Activated CD8-positive, alpha-beta memory T cell treated with anti-CD3 and anti-CD28 coated beads for 4 hours (primary cell): ENCODE data around the gene SYCE1.
"Not testable (repeated sequence)": the region's sequence is repeated elsewhere in the genome, so short reads cannot be mapped to it uniquely, and the experiment has no call there.

ENCODE experiments used
- DNase-seq, 2 donors: peaks; one replicate each; pipeline ENCODE4 v3.0.0-alpha.2; 2020; ENCODE audit warnings: low read depth in 2 of 2

Gene SYCE1

DNA sequence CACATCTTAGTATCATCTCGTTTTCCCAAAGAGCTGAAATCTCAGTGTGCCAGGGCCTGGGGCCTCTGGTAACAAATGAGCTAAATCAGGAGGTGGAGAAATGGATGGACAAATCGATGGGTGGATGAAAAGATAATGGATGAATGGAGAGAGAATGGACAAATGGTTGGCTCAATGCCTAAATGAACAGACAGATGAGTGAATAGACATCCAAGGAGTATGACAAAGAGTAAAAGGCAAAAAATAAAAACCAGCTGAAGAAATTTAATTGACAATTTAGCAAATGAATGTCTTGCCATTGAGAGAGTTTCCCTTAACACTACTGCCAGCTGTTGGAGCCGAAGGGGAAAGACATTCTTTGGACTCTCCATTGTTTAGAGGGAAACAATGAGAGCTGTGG lies 8.0 kb downstream of the SYCE1 start:
- DNase-seq: no peak

DNA sequence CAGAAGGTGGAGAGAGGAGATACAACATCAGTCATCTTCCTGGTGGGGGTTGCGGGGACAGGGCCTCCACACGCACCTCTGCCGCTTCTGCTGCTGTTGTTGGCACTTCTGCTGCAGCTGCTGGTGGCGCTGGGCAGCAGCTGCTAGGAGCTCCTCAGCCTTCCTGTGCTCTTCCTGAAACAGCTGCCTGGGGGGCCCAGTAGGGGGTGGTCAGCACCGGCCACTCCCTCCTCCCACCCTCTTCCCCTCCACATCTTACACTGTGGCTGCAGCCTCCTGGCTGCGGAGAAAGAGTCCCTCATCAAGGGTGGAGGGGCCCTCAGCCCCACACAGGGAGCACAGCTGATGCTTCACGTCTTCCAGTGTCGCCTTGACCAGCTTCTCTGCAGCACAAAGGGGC lies 9.9 kb downstream of the SYCE1 start:
- no peak for DNase-seq

DNA sequence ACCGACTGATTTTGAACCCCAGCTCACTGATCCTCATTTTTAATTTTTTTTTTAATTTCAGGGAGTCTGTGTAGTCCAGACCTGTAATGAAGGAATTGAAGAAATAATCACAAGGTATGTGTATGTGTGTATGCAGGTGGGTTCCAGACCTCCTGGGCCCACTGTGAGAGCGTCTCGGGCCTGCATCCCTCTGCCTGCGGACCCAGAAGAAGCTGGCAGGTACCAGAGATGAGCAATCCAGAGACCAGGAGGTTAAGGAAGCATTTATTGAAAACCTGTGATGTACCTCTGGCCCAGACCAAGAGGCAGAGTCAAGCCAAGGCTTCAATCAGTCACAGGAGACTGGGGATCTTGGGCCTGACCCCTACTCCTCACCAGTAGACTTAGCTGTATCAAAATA lies 10.8 kb downstream of the SYCE1 start:
- DNase-seq: no peak

DNA sequence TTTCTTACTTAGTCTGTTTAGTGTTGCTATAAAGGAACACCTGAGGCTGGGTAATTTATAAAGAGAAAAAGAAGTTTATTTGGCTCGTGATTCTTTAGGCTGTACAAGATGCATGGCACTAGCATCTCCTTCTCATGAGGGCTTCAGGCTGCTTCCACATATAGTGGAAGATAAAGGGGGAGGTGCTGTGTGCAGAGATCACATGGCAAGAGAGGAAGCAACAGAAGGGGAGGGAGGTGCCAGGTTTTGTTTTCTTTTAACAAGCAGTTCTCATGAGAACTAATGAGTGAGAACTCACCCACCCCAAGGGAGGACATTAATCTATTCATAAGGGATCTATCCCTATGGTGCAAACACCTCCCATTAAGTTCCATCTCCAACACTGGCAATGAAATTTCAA lies 20.9 kb downstream of the SYCE1 start:
- no peak for DNase-seq

DNA sequence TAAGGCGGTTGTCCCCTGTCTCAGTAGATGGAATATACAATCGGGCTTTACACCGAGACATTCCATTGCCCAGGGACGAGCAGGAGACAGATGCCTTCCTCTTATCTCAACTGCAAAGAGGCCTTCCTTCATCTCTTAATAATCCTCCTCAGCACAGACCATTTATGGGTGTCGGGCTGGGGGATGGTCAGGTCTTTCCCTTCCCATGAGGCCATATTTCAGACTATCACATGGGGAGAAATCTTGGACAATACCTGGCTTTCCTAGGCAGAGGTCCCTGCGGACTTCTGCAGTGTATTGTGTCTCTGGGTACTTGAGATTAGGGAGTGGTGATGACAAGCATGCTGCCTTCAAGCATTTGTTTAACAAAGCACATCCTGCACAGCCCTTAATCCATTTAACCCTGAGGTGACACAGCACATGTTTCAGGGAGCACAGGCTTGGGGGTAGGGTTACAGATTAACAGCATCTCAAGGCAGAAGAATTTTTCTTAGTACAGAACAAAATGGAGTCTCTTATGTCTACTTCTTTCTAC lies 23.9 kb downstream of the SYCE1 start:
- not testable (repeated sequence) for DNase-seq

DNA sequence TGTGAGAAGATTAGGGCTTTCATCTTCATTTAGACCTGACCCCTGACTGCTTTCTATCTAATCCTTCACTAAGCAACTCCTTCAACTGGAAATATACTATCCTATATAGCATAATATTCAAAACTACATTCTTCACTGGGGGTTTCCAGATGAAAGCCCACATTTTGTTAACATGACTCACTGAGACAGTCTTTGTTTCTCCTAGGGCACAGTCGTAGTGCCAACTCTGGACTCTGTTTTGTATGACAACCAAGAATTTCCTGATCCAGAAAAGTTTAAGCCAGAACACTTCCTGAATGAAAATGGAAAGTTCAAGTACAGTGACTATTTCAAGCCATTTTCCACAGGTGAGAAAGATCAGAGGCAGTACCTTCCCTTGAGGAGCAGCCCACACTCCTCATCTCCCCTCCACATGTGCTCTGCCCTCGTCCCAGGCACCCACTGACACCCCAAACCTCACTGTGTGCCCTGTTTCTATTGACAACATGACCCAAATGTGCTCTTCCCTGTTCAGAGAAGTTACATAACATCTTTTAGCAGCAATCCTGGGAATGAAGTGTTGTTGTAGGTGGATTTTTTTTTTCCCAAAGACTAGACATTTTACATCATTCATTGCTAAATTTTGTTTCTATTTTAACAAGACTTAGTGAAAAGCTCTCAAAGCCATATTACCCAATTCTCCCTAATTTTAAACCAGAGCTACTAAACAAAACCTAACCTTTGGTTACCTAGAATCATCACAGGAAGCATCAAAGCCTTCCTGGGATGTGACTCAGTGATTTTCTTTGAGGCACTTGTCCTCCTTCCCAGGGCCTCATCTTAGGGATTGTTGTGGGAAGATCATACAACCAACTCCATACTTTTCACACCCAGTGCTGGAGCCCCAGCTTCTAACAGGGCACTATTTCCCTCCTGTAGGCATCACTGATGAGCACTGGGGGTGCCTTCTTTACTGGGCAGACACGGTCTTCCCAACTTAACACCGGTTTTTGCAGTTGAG lies 27.5 kb downstream of the SYCE1 start:
- DNase-seq: no peak

DNA sequence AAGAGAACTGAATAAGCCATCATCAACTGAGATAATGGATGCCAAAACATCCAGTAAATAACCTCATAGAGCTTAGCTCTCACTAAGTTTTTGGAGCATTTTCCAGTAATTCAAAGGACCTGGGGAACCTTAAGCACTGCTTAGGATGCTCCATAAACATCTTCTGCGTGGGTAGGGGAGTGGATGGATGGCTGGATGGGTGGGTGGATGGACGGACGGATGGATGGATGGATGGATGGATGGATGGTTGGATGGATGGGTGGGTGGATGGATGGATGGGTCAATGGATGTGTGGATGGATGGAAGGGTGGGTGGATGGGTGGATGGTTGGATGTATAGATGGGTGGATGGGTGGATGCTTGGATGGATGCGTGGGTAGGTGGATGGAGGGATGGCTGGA lies 29.2 kb downstream of the SYCE1 start:
- DNase-seq: no peak

DNA sequence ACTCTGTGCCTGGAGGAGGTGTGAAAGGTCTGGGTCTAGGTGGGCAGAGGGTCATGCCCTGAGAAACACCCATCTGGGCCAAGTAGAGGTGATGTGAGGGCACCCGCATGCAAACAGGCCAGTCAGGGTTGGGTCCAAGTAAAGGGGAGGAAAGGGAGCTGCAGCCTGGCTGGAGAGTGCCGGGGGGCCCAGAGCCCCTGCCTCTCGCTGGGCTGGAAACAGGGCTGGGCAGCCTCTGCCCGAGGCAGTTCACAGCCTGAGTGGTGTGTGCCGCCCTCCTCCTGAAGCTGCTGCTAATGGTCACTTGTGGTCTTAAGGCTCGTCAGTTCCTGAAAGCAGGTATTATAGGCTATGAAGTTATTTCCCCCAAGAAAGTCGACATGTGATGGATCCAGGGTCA lies 31.0 kb downstream of the SYCE1 start:
- no peak for DNase-seq

DNA sequence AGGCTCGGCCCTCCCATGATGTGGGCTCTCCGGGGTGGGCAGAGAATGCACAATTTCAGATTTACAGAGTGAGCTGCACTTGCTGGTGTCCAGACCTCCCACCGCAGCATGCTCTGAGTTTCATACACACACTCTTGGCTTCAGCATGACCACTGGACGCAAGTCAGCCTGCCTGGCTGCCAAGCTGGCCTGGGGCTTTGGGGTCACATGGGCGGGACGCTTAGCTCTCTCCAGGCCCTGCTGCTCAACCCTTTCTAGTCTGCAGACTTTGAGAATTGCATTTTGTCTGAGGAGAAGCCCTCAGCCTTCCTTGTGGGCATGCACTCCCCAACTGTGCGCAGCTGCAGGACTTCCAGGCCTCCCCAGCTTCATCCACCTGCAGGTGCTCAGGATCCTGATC lies 32.5 kb downstream of the SYCE1 start:
- DNase-seq: no peak

DNA sequence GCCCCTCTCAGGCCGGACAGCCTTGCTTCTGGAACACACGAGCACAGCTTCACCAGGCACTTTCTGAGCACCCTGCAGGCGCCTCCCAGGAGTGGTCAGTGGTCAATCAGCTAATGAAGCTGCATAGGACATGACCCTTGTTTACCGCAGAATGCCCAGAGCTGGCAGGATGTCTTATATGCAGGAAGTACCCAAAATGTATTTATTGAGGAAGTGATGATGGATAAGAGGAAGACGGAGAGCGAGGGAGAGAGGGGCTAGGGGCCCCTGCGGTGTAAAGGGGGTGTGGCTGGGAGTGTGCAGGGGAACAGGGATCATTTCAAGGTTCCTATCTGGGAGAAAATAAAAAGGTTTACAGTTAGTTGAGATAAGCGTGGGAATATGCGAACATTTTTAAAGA lies 34.9 kb downstream of the SYCE1 start:
- no peak for DNase-seq

DNA sequence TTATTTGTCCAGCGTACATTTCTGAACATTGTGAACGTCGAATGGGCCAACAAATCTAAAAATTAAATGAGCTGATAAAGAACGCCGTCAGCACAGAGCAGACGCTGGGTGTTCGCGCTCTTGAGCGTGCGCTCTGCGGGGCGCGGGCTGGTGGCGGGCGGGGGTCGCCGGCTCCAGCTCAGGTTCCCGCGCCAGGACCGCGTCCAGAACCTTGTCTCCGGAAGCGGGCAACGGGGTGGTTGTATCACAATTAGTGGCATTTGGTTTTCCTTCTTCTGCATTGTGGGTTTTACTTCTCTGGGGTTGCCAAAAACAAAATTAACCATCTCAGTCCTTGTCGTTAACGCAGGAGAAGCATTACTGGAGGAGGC lies 35.8 kb downstream of the SYCE1 start:
- DNase-seq: no peak

DNA sequence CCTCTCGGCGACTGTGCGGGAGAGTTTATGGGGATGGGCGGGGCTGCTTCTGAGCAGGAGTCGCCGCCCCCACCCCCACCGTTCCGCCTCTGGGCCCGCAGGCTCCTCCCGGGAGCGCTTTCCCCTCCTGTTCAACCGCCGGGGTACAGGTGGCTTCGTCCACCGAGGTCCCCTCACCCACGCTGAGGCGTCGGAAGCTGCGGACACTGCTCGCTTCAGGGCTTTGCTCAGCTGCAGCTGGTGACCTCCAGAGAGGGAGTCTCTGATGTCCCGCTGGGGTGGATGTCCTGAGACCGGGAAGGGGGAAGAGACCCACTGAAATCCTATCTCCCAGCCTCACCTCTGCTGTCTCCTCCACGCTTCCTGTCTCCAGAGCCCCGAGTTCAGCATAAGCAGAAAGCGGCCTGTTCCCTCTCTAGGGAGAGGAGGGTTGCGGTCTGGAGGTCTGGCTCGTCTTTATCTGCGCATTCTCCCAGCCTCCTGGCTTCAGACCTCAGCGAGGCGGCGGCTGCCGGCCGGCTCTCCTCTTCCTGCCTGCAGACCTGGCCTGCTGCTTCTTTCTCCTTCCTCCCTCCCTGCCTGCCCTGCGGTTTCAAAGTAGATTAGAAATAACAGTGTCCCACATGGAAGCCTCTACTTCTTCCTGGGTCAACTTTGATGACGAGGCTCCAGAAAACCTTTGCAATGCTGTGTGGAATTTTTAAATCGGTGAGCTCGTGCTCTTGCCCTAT lies 36.4 kb downstream of the SYCE1 start:
- no peak for DNase-seq

DNA sequence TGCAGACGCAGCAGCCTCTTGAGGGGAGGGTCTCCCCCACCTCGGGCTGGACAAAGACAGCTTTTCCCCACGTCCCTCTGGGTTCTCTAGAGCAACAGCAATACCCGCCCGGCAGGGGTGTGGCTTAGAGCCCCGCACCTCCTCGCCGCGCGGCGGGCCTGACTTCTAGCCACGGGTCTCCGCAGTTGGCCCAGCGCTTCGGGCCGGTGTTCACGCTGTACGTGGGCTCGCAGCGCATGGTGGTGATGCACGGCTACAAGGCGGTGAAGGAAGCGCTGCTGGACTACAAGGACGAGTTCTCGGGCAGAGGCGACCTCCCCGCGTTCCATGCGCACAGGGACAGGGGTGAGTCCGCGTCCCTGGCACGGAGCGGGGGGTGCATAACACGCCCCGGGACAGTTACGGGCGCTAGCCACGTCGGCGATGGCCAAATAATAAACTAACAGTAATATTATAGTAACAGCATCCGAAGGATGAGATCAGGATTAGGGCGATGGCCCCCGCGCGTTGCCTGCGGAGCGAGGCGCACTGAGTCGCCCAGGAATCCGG lies 37.0 kb downstream of the SYCE1 start:
- no peak for DNase-seq

DNA sequence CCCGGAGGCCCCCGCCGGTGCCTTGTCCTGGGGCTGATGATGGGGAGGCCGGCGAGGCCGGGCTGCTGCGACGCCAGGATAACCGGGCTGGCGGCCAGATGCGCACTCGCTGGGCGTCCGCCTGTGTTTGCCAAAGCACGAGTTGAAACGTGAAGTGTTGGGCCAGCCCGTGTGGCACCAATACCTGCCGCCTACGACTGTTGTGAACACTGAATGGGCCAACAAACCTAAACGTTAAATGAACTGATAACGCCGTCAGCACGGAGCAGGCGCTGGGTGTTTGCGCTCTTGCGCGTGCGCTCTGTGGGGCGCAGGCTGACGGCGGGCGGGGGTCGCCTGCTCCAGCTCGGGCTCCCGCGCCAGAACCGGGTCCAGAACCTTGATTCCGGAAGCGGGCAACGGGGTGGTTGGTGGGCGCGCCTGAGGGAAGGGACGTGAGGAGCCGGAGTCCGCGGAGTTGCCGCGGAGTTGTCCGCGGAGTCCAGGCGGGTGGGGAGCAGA lies 37.6 kb downstream of the SYCE1 start:
- DNase-seq: no peak

DNA sequence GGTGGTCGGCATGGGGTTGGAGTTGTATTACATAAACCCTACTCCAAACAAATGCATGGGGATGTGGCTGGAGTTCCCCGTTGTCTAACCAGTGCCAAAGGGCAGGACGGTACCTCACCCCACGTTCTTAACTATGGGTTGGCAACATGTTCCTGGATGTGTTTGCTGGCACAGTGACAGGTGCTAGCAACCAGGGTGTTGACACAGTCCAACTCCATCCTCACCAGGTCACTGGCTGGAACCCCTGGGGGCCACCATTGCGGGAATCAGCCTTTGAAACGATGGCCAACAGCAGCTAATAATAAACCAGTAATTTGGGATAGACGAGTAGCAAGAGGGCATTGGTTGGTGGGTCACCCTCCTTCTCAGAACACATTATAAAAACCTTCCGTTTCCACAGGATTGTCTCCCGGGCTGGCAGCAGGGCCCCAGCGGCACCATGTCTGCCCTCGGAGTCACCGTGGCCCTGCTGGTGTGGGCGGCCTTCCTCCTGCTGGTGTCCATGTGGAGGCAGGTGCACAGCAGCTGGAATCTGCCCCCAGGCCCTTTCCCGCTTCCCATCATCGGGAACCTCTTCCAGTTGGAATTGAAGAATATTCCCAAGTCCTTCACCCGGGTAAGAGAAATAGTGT lies 38.3 kb downstream of the SYCE1 start, which contains the start of gene CYP2E1:
Gene CYP2E1 (plus strand): TSS at position 407 of the 632 bp plus-strand sequence. CDS start 33 bp downstream, at position 440.
- no peak for DNase-seq

DNA sequence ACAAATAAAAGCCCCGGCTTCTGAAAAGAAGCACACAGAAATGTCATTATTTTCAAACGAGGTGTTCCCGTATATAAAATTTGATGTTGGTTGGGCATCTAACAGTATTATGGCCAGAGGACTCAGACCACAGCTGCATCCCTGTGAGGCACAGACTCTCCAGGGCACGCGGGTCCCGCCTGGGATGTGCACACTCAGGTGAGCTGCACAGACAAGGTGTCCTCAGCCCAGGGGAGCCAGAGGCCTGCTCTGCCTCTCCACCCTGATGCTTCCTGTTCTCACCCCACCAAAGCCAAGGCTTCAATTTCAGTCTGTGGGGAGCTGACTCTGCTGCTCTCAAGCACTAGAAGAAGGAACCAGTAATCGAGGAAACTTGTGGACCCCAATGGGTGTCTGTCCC lies 39.9 kb downstream of the SYCE1 start:
- no peak for DNase-seq

DNA sequence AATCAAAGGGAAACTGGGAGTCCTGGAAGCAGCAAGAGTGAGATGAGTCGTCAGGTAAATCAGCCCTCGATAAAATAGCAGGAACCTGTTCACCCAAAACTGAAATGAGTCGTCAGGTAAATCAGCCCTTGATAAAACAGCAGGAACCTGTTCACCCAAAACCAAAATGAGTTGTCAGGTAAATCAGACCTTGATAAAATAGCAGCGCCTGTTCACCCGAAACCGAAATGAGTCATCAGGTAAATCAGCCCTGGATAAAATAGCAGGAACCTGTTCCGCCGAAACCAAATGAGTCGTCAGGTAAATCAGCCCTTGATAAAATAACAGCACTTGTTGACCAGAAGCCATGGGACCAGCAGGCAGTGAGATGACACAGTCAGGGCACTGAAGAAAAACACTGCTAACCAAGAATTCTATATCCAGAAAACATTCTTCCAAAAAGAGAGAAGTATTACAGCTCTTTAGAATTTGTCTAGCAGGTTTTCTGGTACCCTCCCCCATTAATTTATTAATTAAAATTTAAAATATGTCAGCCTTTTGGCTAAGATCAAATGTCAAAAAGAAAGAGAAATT lies 41.7 kb downstream of the SYCE1 start:
- no peak for DNase-seq

DNA sequence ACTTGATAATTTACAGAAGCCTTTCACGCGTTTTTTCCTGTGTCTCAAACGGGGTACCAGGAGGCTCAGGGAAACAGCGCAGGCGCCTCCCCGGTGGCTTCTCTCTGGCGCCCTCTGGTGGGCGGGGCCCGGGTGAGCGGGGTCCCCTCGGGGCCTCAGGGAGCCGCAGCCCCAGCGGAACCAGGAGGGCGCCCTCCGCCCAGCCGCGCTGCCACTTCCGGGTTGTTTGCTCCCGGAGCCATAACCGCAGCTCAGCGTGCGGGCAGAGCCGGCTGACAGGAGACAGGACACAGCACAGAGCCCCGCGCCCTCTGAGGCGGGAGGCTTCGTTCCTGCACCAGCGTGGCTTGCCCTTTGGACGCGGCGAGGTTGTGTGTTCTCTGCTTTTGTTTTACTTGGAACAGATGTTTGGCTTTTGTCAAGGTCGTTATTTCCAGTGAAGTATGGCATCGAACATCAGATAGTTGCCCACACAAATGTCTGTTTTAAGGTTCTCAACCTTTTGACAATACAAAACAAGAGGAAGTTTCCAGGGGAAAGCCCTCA lies 45.1 kb downstream of the SYCE1 start:
- DNase-seq: peak; percentile 81 to 87

DNA sequence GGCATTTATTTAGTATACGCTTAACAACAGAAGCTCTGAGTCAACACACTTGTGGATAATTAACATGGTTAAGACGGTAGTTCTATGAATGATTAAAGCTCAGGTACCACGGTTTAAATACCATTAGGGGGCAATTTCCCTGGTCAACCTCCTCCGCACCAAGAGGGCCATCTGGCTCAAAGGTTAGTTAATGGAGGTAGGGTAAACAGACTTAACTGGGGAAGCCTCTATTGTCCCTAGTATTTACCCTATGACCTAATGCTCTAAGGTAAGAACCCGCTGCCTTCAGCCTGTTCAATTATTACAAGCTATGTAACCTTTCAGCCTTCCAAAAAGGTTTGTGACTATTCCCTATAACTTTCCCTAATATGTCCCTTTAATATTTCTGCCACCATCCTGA lies 46.9 kb downstream of the SYCE1 start:
- DNase-seq: not testable (repeated sequence)

DNA sequence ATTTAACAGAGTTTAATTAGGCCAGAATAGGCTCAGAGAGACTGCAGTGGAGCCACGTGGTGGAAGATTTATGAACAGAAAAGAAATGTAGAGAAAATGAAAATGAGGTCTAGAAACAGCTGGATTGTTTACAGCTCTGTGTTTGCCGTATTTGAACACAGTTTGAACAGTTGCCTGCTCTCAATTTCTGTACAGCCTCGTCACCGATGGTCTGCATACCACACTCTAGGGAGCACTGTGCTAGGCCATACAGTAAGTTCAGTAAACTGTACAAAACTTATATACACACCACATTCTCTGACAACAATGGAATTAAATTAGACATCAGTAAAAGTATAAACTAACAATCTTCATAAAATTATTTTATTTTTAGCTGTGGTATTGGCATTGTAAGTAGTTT lies 49.3 kb downstream of the SYCE1 start:
- no peak for DNase-seq

DNA sequence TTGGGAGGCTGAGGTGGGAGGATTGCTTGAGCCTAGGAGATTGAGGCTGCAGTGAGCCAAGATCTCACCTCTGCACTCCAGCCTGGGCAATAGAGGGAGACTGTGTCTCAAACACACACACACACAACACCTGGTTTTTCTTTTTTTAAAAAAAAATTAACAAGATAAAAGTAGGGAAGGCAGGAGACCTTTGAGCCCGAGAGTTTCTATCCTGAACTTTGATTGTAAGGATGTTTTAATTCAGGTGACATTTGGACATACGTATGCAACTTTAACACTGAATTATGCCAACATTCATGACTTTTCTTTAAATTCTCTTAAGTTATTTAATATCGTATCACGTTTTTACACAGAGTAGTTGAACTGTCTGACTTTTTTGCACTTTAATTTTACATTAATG lies 49.9 kb downstream of the SYCE1 start:
- DNase-seq: no peak
